Central memory CD8-positive, alpha-beta T cell (primary cell): ENCODE results near the gene NCAM2.

Source experiments
- ATAC-seq: fragments of 150-1000 bp; cut with Tn5 transposase; replicated peaks from 2 replicates; pipeline ENCODE4 v1.10.0; 2022; ENCODE audit warnings: mild to moderate bottlenecking, moderate FRiP score, moderate number of reproducible peaks; ENCODE audit not compliant: poor library complexity, severe bottlenecking; ENCODE audit errors: extremely low read depth
- DNase-seq, 2 donors: peaks; one replicate each; pipeline ENCODE4 v3.0.0; 2021; ENCODE audit warnings: low spot score in 2 of 2
- H3K27ac Mint-ChIP-seq: one replicate; pipeline ENCODE4 v1.8.0; 2022; ENCODE audit warnings: low read depth, mild to moderate bottlenecking, moderate library complexity, mixed read lengths
- H3K27me3 Mint-ChIP-seq: one replicate; pipeline ENCODE4 v1.8.0; 2022; ENCODE audit warnings: mixed read lengths
- H3K36me3 Mint-ChIP-seq: one replicate; pipeline ENCODE4 v1.8.0; 2022; ENCODE audit warnings: mild to moderate bottlenecking, moderate library complexity, mixed read lengths; ENCODE audit not compliant: insufficient read depth
- H3K4me1 Mint-ChIP-seq: one replicate; pipeline ENCODE4 v1.8.0; 2022; ENCODE audit warnings: mixed read lengths
- H3K4me3 Mint-ChIP-seq: one replicate; pipeline ENCODE4 v1.8.0; 2022; ENCODE audit warnings: mild to moderate bottlenecking, moderate library complexity, mixed read lengths
- H3K9me3 Mint-ChIP-seq: one replicate; pipeline ENCODE4 v1.8.0; 2022; ENCODE audit warnings: mixed read lengths

The NCAM2 gene

GRCh38 chr21:21230672-21231071 lies 232.5 kb downstream of the NCAM2 start:
- Mint-ChIP-seq H3K4me1 (no peaks in the 10 kb centered on the region), H3K9me3 (peaks cover 6% of the 10 kb centered on the region), H3K27me3 (no peaks in the 10 kb centered on the region), H3K27ac (no peak overlapping the region), H3K4me3 (no peak overlapping the region), H3K36me3 (no peaks in the 10 kb centered on the region)
- no peak for ATAC-seq
- no peak for DNase-seq

- ATAC-seq (no peak), DNase-seq (no peak)
- Mint-ChIP-seq H3K27me3 (no peaks in the 10 kb centered on the region), H3K27ac (no peak overlapping the region), H3K9me3 (peaks cover 6% of the 10 kb centered on the region), H3K4me1 (no peaks in the 10 kb centered on the region), H3K36me3 (no peaks in the 10 kb centered on the region), H3K4me3 (no peak overlapping the region)
Measured at GRCh38 chr21:21231913-21232312, 233.7 kb downstream of the NCAM2 start.

- ATAC-seq (no peak), DNase-seq (no peak)
- Mint-ChIP-seq H3K4me1 (no peaks in the 10 kb centered on the region), H3K27ac (no peak overlapping the region), H3K9me3 (peaks cover 6% of the 10 kb centered on the region), H3K36me3 (no peaks in the 10 kb centered on the region), H3K4me3 (no peak overlapping the region), H3K27me3 (no peaks in the 10 kb centered on the region)
Measured at GRCh38 chr21:21232320-21232719, 234.1 kb downstream of the NCAM2 start.

- Mint-ChIP-seq H3K4me1 (no peaks in the 10 kb centered on the region), H3K36me3 (no peaks in the 10 kb centered on the region), H3K27ac (no peak overlapping the region), H3K27me3 (no peaks in the 10 kb centered on the region), H3K4me3 (no peak overlapping the region), H3K9me3 (peaks cover 6% of the 10 kb centered on the region)
- ATAC-seq: no peak
- DNase-seq: no peak
Measured at GRCh38 chr21:21233051-21233450, 234.8 kb downstream of the NCAM2 start.

- Mint-ChIP-seq H3K4me1 (no peaks in the 10 kb centered on the region), H3K9me3 (no peaks in the 10 kb centered on the region), H3K27me3 (no peaks in the 10 kb centered on the region), H3K4me3 (no peak overlapping the region), H3K36me3 (no peaks in the 10 kb centered on the region), H3K27ac (no peak overlapping the region)
- no peak for DNase-seq
- no peak for ATAC-seq
Measured at GRCh38 chr21:21236996-21237395, 238.8 kb downstream of the NCAM2 start.

GRCh38 chr21:21238629-21239400 lies 240.6 kb downstream of the NCAM2 start:
- Mint-ChIP-seq H3K9me3 (peaks cover 11% of the 10 kb centered on the region), H3K4me3 (no peak overlapping the region), H3K4me1 (no peaks in the 10 kb centered on the region), H3K27ac (no peak overlapping the region), H3K27me3 (no peaks in the 10 kb centered on the region), H3K36me3 (no peaks in the 10 kb centered on the region)
- ATAC-seq: no peak
- DNase-seq: no peak

GRCh38 chr21:21241391-21241790 lies 243.2 kb downstream of the NCAM2 start:
- ATAC-seq: no peak
- no peak overlapping the region for H3K4me3 Mint-ChIP-seq
- H3K4me1 Mint-ChIP-seq: no peaks in the 10 kb centered on the region
- no peak overlapping the region for H3K27ac Mint-ChIP-seq
- no peaks in the 10 kb centered on the region for H3K36me3 Mint-ChIP-seq
- H3K9me3 Mint-ChIP-seq: peaks cover 19% of the 10 kb centered on the region
- H3K27me3 Mint-ChIP-seq: no peaks in the 10 kb centered on the region
- DNase-seq: no peak

- Mint-ChIP-seq H3K36me3 (no peaks in the 10 kb centered on the region), H3K27me3 (no peaks in the 10 kb centered on the region), H3K4me1 (no peaks in the 10 kb centered on the region), H3K27ac (no peak overlapping the region), H3K4me3 (no peak overlapping the region), H3K9me3 (peaks cover 19% of the 10 kb centered on the region)
- DNase-seq (no peak), ATAC-seq (no peak)
Measured at GRCh38 chr21:21246007-21246406, 247.8 kb downstream of the NCAM2 start.

- DNase-seq: no peak
- H3K27ac Mint-ChIP-seq: no peak overlapping the region
Measured at GRCh38 chr21:21247424-21247823, 249.2 kb downstream of the NCAM2 start.

GRCh38 chr21:21262048-21262447 lies 263.8 kb downstream of the NCAM2 start:
- Mint-ChIP-seq H3K27me3 (no peaks in the 10 kb centered on the region), H3K9me3 (no peaks in the 10 kb centered on the region), H3K4me3 (no peak overlapping the region), H3K4me1 (no peaks in the 10 kb centered on the region), H3K36me3 (no peaks in the 10 kb centered on the region), H3K27ac (no peak overlapping the region)
- DNase-seq (no peak), ATAC-seq (no peak)

More at GRCh38 chr21:21247424-21247823, 249.2 kb downstream of the NCAM2 start:
- no peaks in the 10 kb centered on the region for H3K36me3 Mint-ChIP-seq
- no peaks in the 10 kb centered on the region for H3K4me1 Mint-ChIP-seq
- H3K27me3 Mint-ChIP-seq: no peaks in the 10 kb centered on the region
- peaks cover 15% of the 10 kb centered on the region for H3K9me3 Mint-ChIP-seq
- ATAC-seq: no peak
- H3K4me3 Mint-ChIP-seq: no peak overlapping the region

GRCh38 chr21:21268061-21268471 lies 269.9 kb downstream of the NCAM2 start:
- Mint-ChIP-seq H3K27me3 (no peaks in the 10 kb centered on the region), H3K4me3 (no peak overlapping the region), H3K4me1 (no peaks in the 10 kb centered on the region), H3K36me3 (no peaks in the 10 kb centered on the region), H3K9me3 (peaks cover 23% of the 10 kb centered on the region), H3K27ac (no peak overlapping the region)
- ATAC-seq: no peak
- DNase-seq: no peak

- no peaks in the 10 kb centered on the region for H3K27me3 Mint-ChIP-seq
- H3K36me3 Mint-ChIP-seq: no peaks in the 10 kb centered on the region
- no peak overlapping the region for H3K4me3 Mint-ChIP-seq
- peaks cover 23% of the 10 kb centered on the region for H3K9me3 Mint-ChIP-seq
- no peaks in the 10 kb centered on the region for H3K4me1 Mint-ChIP-seq
- DNase-seq (no peak), ATAC-seq (no peak)
- no peak overlapping the region for H3K27ac Mint-ChIP-seq
Measured at GRCh38 chr21:21268885-21269284, 270.7 kb downstream of the NCAM2 start.

- Mint-ChIP-seq H3K27ac (no peak overlapping the region), H3K4me1 (no peaks in the 10 kb centered on the region), H3K27me3 (no peaks in the 10 kb centered on the region), H3K36me3 (no peaks in the 10 kb centered on the region), H3K4me3 (no peak overlapping the region), H3K9me3 (peaks cover 15% of the 10 kb centered on the region)
- ATAC-seq (no peak), DNase-seq (no peak)
Measured at GRCh38 chr21:21279193-21279901, 281.1 kb downstream of the NCAM2 start.
